GM21447 (cell line): ENCODE data around the gene UBE2F.
"Not testable (repeated sequence)": the region's sequence is repeated elsewhere in the genome, so short reads cannot be mapped to it uniquely, and the experiment has no call there.

Experiments used
- ATAC-seq: cut with Tn5 transposase; IDR thresholded peaks from one replicate; pipeline ENCODE4 v1.9.1; 2021; ENCODE audit not compliant: unreplicated experiment

The UBE2F gene

DNA sequence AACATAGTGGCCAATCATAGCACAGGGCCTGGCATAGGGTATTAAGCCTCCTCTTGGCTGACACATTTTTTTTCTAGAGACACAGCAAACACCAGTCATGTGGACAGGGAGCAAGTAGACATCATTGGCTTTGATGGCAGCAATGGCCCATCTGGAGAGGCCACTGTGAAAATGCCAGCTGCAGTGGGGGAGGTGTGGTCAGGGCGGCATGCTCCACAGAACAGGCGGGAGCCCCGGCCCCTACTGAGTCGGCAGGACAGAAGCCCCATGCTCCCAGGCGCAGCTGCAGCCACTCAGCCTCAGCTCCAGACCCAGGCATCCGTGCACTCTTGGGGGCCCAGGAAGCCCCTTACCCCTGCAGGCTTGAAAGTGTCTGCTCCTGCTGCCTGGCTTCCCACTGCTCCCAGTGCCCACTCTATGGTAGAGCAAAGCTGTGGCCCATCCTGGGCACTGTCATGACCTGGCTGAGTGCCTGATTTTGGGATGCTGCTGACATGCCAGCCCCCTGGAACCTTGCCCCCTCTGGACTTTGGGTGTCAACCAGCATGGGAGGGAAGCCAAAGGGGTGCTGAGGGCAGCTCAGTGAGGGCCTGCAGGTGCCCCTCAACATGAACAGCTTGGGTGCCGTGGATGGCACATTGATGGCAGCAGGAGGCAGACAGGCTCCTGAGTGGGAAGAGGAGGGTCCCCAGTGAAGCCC is 23.3 kb upstream of the UBE2F start:
- ATAC-seq = no peak

DNA sequence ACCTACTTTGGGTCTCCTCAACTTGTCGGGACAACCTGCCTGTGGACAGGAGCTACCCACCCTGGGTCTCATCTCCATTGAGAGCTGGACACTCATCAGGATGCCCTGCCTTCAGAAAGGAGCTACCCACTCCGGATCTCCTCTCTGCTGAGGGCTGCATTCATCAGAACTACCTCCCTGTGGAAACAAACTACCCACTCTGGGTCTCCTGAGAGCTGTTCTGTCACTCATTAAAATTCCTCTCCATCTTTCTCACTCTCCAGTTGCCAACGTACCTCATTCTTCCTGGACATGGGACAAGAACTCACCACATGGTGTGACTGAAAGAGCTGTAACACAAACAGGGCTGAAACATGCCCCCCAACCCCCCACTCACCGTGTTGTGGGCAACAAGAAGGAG is 22.5 kb upstream of the UBE2F start:
- ATAC-seq = no peak

DNA sequence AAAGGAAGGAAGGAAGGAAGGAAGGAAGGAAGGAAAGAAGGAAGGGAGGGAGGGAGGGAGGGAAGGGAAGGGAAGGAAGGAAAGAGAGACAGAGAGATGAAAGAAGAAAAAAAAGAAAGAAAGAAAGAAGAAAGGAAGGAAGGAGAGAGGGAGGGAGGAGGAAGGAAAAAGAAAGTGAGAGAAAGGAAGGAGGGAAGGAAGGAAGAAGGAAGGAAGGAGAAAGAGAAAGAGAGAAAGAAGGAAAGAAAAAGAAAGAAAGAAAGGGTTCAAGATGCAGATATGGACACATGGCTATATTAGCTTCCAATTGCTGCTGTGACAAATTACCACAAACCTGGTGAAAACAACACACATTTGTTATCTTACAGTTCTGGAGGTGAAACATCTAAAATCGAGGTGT is 20.4 kb upstream of the UBE2F start:
- no peak for ATAC-seq

DNA sequence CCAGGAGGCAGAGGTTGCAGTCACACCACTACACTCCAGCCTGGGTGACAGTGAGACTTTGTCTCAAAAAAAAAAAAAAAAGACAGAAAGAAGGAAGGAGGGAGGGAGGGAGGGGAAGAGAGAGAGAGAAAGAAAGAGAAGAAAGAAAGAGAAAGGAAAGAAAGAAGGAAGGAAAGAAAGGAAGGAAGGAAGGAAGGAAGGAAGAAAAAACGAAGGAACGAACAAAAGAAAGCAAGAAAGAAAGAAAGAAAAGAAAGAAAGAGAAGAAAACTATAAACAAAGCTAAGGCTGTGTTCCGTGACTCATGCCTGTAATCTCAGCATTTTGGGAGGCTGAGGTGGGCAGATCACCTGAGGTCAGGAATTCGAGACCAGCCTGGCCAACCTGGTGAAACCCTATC is 15.5 kb upstream of the UBE2F start:
- not testable (repeated sequence) for ATAC-seq

DNA sequence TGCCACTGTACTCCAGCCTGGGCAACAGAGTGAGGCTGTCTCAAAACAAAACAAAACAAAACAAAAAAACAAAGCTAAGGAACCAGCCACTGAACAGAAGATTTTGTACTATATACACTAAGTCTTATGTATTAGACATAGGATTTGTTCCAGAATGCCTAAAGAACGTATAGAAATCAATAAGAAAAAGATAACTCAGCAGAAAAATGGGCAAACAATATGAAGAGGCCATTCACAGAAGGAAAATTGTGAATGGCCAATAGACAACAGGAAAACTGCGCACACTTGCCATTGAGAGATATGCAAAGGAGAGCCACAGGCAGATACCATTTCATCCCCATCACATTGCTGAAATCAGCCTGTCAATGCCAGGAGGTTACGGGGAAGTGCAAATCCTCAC is 14.9 kb upstream of the UBE2F start:
- ATAC-seq = no peak

DNA sequence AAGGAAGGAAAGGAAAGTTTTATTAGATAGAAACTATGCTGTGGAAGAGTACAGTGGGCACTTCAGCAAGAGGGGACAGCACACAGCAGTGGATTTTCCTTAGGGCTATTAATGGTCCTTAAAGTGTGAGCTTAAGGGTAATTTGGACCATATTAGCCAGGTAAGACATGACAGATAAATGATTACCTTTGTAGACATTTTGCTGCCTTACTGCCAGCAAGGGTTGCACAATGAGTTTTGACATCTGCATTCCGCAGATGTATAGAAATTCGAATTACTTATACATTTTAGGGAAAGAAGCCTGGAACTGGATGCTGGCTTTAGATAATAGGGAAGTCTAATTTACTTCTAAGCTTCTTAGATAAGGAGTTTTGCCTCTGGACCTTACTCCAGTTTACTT is 14.0 kb upstream of the UBE2F start:
- no peak for ATAC-seq

DNA sequence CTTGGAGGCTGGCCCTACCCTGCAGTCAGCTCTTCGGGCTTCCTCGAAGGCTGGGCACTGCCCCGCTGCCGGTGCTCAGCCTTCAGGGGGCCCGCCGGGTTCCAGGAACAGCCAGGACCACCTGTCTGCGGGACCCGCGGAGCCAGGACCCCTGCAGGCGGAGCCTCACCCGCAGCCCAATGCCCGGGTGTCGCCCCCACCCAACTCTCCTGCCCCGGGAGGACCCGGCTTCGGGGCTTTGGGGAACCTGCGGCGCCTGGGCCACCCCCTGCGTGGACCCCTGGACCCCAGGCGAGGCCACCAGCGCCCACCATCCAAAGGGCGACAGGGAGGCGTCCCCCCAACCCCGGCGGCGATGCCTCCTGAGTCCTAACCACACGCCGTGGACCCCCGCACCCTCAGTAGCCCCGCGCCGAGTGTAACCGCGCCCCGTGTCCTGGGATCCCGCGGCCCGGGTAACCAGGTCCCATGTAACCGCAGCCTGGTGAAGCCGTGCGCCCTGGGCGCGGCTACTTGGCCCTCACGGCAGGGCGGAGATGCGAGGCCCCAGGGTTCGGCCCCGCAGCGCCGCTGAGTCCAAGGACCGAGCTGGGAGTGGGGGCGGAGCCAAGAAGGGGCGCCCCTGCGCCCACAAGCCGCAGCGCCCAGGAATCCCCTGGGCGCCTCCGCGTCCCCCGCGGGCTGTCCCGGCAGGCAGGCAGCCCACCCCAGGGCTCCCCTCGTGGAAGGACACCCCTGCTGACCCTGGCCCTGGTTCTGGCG is 11.0 kb upstream of the UBE2F start:
- ATAC-seq = no peak

DNA sequence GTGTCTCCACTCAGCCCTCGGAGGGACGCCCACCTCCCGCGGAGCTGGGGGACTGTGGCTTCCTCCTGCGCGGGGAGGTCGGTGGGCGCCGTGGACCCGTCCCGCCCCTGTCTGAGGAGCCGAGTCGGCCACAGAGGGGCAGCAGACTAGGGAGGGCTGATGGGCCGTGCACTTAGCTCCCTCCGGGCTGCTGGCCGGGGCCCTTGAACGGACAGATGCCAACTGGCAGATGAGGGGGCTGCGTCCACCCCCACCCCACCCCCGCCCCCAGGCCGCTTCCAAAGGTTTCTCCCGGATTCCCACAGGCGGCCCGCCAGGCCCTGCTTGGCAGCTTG is 10.4 kb upstream of the UBE2F start:
- ATAC-seq = no peak

DNA sequence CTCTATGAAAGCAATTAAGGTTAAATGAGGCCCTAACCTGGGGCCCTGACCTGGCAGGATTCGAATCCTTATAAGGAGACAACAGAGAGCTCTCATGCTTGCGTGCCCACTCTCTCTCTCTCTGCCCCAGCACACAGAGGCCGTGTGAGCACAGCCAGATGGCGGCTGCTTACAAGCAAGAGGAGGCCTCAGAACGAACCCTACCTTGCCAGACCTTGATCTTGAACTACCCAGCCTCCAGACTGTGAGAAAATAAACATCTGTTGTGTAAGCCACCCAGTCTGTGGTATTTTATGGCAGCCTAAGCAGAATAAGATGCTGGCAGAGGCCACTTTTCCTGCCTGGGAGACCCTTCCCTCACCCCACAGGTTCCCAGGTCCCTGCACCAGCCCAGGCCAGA is 5.2 kb upstream of the UBE2F start:
- no peak for ATAC-seq

DNA sequence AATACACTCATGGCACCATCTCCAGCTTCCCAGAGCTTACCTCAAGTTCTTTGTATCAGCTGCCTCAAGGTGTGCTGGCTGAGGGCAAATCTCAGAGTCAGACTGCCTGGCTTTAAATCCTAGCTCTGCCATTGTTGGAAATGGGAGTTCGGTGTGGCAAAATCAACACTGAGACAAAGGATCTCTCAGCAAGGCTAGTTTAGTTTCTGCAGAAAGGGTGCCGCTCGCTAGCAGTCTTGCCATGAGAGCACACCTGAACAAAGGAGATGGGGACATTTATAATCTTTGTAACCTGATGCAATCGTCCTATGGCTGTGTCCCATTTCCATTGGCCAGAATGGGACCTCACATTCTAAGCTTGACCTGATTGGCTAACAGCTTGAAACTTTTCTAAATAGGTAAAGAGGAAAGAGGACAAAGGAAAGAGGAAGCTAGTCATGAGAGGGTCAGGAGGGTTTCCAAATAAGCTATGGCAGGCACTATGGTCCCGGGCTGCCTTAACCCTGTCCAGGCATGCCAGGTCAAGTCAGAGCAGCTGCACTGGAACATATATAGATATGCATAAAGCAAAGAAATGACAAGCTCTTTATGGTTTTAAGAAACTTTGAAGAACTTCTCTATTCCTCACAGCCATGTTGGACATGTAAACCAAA is 4.3 kb upstream of the UBE2F start:
- no peak for ATAC-seq

DNA sequence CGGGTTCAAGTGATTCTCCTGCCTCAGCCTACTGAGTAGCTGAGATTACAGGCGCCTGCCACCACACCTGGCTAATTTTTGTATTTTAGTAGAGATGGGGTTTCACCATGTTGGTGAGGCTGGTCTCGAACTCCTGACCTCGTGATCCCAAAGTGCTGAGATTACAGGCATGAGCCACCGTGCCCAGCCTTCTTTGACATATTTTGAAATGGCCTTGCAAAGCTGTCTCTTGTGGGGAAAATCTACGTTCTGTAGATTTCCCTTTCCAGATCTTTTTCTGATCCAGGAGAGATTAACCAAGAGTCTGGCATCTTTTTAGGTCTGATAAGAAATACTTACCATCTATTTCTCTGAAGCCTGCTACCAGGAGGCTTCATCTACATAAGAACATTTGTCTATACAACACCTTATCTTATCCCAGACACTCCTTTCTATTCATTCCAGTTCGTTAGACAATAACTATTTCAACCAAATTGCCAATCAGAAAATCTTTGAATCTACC is 3.3 kb upstream of the UBE2F start:
- not testable (repeated sequence) for ATAC-seq

DNA sequence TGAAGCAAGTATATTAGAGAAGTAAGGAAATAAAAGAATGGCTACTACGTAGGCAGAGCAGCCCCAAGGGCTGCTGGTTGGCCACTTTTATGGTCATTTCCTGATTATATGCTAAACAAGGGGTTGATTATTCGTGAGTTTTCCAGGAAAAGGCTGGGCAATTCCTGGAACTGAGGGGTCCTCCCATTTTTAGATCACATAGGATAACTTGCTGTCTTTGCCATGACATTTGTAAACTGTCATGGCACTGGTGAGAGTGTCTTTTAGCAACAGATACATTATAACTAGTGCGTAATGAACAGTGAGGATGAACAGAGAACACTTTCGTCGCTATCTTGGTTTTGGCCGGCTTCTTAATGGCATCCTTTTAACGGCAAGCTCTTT is 2.6 kb upstream of the UBE2F start:
- ATAC-seq = no peak

DNA sequence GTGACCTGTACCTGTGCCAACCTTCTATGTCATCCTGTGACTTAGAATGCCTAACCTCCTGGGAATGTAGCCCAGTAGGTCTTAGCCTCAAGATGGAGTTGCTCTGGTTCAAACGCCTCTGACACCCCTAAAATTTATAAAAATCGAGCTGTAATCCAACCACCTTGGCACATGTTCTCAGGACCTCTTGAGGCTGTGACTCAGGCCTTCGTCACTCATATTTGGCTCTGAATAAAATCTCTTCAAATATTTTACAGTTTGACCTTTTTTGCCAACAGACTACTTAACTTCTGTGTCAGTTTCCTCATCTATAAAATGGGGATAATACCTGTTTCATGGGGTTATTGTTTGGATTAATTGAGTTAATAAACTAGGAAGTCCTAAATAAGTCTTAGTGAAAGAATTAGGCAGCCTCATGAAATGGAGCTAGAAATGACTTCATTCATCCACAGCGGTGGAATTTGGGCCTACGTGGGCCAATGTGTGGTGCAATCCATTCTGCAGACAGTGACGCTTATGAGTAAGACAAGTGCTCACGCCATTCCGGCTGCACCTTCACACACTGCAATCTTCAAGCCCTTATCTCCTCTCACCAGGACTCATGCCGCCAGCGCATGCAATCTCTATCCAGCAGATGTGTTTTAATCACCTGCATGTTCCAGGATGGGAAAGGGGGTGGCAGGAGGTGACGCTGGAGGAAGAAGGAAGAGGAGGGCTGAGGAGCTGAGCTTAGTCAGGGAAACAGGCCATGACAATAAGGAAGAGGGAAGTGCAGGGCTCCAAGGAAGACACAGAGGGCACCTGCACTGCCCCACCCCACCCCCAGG is 2.0 kb upstream of the UBE2F start:
- ATAC-seq = no peak

DNA sequence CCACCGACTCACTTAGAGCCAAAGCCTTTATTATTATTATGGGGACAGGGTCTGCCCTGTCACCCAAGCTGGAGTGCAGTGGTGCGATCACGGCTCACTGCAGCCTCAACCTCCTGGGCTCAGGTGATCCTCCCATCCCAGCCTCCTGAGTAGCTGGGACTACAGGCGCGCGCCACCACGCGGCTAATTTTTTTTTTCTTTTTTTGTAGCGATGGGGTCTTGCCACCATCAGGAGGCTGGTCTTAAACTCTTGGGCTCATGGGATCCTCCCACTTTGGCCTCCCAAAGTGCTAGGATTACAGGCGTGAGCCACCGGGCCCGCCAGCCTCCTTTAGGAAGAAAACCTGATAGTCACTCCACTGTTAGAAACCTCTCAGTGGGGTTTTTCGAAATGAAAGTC is 970 bp upstream of the UBE2F start:
- not testable (repeated sequence) for ATAC-seq

DNA sequence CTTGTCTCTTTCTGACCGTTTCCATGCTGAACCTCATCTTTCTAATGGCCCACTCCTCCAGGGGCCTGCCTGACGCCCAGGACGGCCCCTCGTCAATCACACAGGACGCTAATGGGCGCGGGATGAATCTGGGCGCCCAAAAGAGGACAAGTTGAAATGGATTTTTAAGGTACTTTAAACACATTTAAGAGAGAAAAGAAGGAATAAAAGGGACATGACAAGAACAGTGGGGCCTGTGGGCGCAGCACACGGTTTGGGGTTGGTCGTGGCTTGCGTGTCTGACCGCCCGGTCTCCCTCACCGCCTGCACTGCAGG is 607 bp upstream of the UBE2F start:
- no peak for ATAC-seq

DNA sequence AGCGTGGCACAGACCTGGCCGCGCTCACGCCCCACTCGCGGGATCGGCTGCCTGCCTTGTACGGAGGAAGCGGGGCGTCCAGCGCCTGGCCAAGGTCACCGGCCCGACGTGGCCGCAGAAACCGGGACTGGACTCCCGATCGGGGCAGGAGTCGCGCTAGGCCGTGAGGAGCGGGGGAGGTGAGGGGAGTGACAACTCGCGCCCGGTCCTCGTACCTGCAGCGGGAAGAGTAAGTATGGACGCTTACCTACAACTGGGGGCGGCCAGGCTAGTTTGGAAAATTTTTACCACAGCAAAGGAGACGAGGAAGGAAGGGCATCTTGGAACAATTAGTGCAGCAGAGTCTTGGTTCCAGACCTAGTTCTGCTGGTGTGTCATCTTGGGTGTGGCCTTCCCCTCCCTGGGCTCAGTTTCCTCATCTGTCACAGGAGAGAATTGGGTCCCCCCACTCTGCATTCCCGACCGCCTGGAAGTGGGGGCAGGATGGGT is 693 bp downstream of the UBE2F start:
- no peak for ATAC-seq

DNA sequence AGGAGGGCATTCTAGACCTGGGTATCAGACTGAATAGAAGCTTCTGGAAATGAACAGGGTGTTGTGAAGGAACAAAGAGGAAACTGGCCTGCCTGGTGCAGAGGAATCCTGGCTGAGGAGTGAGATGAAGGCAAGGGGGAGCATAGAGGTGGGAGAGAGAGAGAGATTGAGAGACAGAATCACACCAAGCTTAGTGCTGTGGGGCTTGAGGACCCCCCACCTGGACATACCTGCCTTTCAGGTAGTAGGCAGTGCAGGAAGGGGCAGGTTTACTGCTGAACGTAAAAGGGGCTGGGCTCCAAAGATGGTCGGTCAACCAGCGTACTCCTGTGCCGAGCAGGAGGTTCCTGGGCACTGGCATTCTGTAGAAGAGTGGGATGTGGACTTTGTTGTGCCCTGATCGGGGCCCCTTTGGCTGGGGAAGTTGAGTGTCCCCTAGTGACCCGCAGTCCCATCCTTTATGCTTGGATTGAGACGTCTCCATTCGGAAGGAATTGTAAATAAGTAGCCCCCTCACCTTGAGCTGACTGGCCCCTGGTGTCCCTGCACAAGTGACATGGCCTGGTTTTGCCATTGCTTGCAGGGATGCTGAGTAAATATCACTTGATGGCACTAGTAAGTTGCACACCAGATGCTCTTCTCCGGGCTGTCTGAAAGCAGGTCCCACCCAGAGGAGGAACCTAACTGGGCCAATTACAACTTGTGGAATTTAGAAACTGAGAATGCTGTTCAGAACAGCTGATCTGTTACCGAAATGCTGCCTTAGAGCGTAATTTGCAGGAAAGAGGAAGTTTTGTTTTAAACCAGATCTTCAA is 1.4 kb downstream of the UBE2F start:
- peak; percentile 51 for ATAC-seq

DNA sequence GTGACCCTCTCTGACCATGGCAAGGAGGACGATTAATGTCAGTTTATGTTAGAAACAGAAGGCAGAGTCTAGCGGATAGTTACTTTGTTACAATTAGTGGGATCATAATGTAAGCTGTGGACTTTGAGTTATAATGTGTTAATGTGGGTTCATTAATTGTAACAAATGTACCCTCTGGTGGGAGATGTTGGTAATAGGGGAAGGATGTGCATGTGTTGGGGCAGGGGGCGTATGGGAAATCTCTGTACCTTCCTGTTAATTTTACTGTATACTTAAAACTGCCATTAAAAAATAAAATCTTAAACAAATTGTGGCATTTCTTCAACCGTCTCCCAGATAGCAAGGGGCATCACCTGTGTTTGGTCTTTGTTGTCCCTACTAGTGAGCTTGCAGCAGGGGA is 4.8 kb downstream of the UBE2F start:
- ATAC-seq = no peak

DNA sequence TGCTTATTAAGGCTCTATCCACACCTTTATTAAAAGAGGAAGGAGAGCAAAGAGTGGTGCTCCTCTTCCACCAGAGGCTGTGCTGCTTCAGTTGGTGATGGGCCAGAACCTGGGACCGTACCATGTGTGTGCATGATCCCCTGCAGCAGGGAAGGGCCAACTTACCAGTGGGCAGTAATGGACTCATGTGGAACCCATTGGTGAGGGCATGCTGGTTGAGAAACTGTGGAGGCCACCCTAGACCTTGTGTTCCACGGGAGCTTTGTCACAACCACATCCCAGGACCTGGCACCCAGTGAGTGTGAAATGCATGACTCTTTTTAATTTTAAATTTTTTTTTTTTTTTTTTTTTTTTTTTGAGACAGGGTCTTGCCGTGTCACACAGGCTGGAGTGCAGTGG is 5.4 kb downstream of the UBE2F start:
- no peak for ATAC-seq

DNA sequence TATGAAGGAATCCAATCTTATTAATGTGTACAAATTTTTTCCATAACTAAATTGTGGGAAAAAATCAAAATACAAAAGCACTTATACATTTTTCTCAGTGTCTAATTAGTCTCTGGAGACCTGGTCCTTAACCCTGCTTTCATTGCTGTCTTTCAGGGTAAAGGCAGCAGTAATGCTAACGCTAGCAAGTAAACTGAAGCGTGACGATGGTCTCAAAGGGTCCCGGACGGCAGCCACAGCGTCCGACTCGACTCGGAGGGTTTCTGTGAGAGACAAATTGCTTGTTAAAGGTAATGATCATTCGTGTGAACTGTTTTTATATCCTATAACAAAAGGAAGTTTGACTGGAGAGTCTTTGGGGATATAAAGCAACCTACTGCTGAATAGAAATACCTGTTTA is 6.1 kb downstream of the UBE2F start:
- ATAC-seq = no peak

DNA sequence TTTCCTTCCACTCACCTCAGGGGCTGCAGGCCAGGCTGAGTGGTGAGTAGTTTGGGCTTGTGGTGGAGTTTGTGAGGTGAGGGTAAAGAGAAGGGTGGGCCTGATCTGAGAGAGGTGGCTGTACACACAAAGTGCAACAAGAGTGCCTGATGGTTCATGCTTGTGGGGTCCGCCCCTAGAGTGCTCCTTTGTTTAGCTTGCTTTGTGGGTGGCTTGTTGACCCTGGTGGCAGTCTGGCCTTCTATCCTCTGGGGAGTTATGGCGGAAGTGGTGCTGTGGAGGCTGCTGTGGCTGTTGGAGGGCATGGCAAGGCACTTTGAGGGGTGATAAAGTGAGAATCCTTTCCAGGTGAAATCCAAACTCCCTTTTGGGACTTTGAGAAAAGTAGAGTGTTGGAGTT is 10.6 kb downstream of the UBE2F start:
- no peak for ATAC-seq
